K562 (cell line): ENCODE data around the gene MRFAP1. TPM values are rescaled to one million over a fixed set of nuclear protein-coding genes. Genes with fewer than 3 reads are reported as not detected.

Source experiments
- BRF2 ChIP-seq: IDR thresholded peaks from 3 replicates; pipeline ENCODE4 v1.6.1; 2011; ENCODE audit warnings: borderline replicate concordance, mild to moderate bottlenecking; ENCODE audit not compliant: insufficient read length, insufficient read depth
- CHD7 ChIP-seq: fragments of 200-600 bp; sonication (generic); IDR thresholded peaks from one replicate; pipeline ENCODE4 v1.6.1; 2012; ENCODE audit warnings: mild to moderate bottlenecking, low read depth, low read length, inconsistent platforms
- ELF4 ChIP-seq: fragments of 450-650 bp; formaldehyde crosslinking; IDR thresholded peaks from 2 replicates; pipeline ENCODE4 v1.4.0; 2022; ENCODE audit warnings: missing genetic modification characterization
- HMGXB4 ChIP-seq: sonication (generic); formaldehyde crosslinking; IDR thresholded peaks from 2 replicates; pipeline ENCODE4 v1.8.1; 2023; ENCODE audit warnings: mild to moderate bottlenecking, missing genetic modification reagents
- KDM2B ChIP-seq: fragments of 250-450 bp; sonication (Bioruptor Pico); IDR thresholded peaks from 2 replicates; pipeline ENCODE4 v1.8.0; 2021; ENCODE audit warnings: mild to moderate bottlenecking, moderate library complexity
- MTF1 ChIP-seq: fragments of 250-450 bp; sonication (Bioruptor Pico); IDR thresholded peaks from 2 replicates; pipeline ENCODE4 v1.9.0; 2021; ENCODE audit warnings: moderate library complexity, mild to moderate bottlenecking, inconsistent platforms, borderline replicate concordance
- MXD1 ChIP-seq: fragments of 250-450 bp; sonication (Bioruptor Pico); IDR thresholded peaks from 2 replicates; pipeline ENCODE4 v1.8.0; 2021; ENCODE audit warnings: borderline replicate concordance, mild to moderate bottlenecking, moderate library complexity; ENCODE audit not compliant: poor library complexity, severe bottlenecking
- MYNN ChIP-seq, 2 experiments: sonication (generic); formaldehyde crosslinking in 1 of 2; IDR thresholded peaks; 2 replicates each; pipeline versions ENCODE4 v1.5.0 to v1.6.1; 2016 to 2020; ENCODE audit warnings: antibody characterized with exemption in 1 of 2, missing genetic modification reagents in 1 of 2
- NFATC3 ChIP-seq: fragments of 450-650 bp; IDR thresholded peaks from 2 replicates; pipeline ENCODE4 v1.6.1; 2017; ENCODE audit warnings: mild to moderate bottlenecking
- WHSC1 ChIP-seq: IDR thresholded peaks from one replicate; pipeline ENCODE4 v1.6.1; 2012; ENCODE audit warnings: low read length, control low read depth, inconsistent platforms
- ZNF584 ChIP-seq: fragments of 200-800 bp; sonication (Bioruptor generic); IDR thresholded peaks from 2 replicates; pipeline ENCODE4 v1.6.1; 2016; ENCODE audit warnings: low read depth, mild to moderate bottlenecking, missing genetic modification characterization, missing compliant biosample characterization
- polyA plus RNA-seq, 8 experiments: library from polyadenylated mRNA; depleted of rRNA in 4 of 8; stranded (reverse) in 5 of 8; unstranded in 3 of 8; fragments of >200 nt; fragmentation: Nextera tagmentation in 2 of 8; fragmentation: Illumina TruSeq in 1 of 8; extraction: Ambion mirVana in 2 of 8; extraction: Trizol in 1 of 8; gene quantifications; 2 replicates each; pipeline versions ENCODE4 v1.2.1 to v1.2.3, GENCODE V29; 2011 to 2014; ENCODE audit warnings: inconsistent platforms in 1 of 8, missing spikeins in 1 of 8
- total RNA-seq, 7 experiments: library from RNA; depleted of rRNA in 6 of 7; stranded (reverse); fragments of >200 nt in 6 of 7; fragmentation: Illumina TruSeq in 2 of 7; extraction: Trizol in 2 of 7; gene quantifications; 2 replicates each; pipeline versions ENCODE4 v1.2.1 to v1.2.3, GENCODE V29; 2011 to 2021; ENCODE audit warnings: low replicate concordance in 1 of 7

Gene MRFAP1
- total and polyA plus RNA-seq, 9 of the 15 experiments (the other 6 are each of a cell fraction or from before 2014, with no cell fraction given): 46.0 to 270 (median 151) TPM

GRCh38 chr4:6622744-6623143, 17.7 kb upstream of the MRFAP1 start (continued):
- TF ChIP-seq CHD7: no peak
- no peak for TF ChIP-seq WHSC1
- TF ChIP-seq NFATC3: no peak
- no peak for TF ChIP-seq MTF1 (CRISPR knock-in tag)
- no peak for TF ChIP-seq KDM2B
- no peak for TF ChIP-seq ELF4
- no peak for TF ChIP-seq HMGXB4 (CRISPR knock-in tag)
- no peak for TF ChIP-seq MXD1 (CRISPR knock-in tag)
- TF ChIP-seq ZNF584 (CRISPR knock-in tag): no peak
- TF ChIP-seq BRF2: no peak
- no peak for TF ChIP-seq MYNN (IDR thresholded peaks at IDR 0.05)
- no peak for TF ChIP-seq MYNN (CRISPR knock-in tag; IDR thresholded peaks at IDR 0.05)
